ENCODE data around the gene JPH2. TPM values are rescaled to one million over a fixed set of nuclear protein-coding genes. Genes with fewer than 3 reads are reported as not detected.

The JPH2 gene
- total and polyA plus RNA-seq, 2 donors from 2014 or later: 2.5 to 11.4 TPM

DNA sequence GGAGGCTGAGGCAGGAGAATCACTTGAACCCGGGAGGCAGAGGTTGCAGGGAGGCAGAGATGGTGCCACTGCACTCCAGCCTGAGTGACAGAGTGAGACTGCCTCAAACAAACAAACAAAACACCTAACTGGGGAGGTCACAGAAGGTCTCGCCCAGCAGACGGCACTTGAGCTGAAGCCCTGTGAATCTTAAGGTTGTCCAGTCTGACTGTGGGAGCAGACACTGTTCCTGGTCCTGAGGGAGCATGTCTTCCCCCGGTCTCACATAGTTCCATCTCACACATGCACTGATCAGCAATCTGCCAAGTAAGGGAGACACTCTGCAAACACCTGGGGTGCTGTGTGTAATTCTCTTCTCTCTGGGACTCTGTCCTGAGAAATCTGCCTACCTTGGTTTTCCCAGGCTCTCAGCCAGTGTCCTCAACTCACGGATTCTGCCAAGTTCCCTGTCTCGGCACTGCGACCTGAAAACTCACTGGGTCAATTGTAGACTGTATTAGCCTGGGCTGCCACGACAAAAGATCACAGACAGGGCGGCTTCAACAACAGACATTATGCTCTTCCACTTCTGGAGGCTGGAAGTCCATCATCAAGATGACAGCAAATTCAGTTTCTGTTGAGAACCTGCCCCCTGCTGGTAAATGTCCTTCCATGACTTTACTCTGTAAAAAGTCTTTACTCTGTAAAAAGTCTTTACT, 94.3 kb downstream of the JPH2 start:
- TF ChIP-seq CTCF (IDR thresholded peaks at IDR 0.05; ENCODE audit: borderline replicate concordance, extremely low read depth, insufficient read depth): peak; percentile 17
- no peak overlapping the region for H3K4me3 ChIP-seq (ENCODE audit: low read length in 3 of 3)
- peaks cover 0 to 2% (median 0%) of the 10 kb centered on the region in 3 donors for H3K4me1 ChIP-seq (ENCODE audit: control insufficient read depth in 2 of 3, insufficient read depth in 2 of 3, low read depth in 1 of 3, low read length in 3 of 3)
- H3K27ac ChIP-seq (ENCODE audit: low read depth in 2 of 2, low read length in 2 of 2): no peak overlapping the region
- FAIRE-seq (no peak), DNase-seq (peak in 2 of 5 donors; percentile 35 to 39)
- H3K27me3 ChIP-seq (ENCODE audit: control insufficient read depth, insufficient read depth, low read length): no peaks in the 10 kb centered on the region
- H3K9me3 ChIP-seq (ENCODE audit: control insufficient read depth in 2 of 3, insufficient read depth in 1 of 3, low read length in 3 of 3): no peaks in the 10 kb centered on the region
- H3K9ac ChIP-seq (ENCODE audit: low read length in 3 of 3): no peak overlapping the region
- H3K36me3 ChIP-seq (ENCODE audit: control insufficient read depth in 2 of 3, insufficient read depth in 3 of 3, low read length in 3 of 3): no peaks in the 10 kb centered on the region
- intact Hi-C loops (cut with DNase I): no loop called here

DNA sequence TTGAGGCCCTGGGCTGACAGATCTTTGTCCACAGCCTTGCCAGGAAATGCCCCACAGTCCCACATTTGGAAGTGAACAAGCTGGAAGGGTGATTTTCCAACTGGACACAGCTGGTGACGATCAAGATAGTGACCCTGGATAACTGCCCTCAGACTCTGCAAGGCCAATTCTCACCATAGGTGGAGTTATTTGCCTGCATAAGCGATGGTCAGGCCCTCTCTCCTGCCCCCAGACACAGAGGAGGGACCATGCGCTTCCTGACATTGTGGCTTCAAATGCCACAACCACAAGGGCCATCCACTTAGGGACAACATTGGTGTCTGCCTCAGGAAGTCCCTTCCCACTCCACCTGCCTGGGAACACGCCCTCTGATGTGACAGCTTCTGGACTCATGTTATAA, 96.0 kb downstream of the JPH2 start:
- Histone ChIP-seq H3K9me3 (ENCODE audit: control insufficient read depth in 2 of 3, insufficient read depth in 1 of 3, low read length in 3 of 3) (no peaks in the 10 kb centered on the region), H3K36me3 (ENCODE audit: control insufficient read depth in 2 of 3, insufficient read depth in 3 of 3, low read length in 3 of 3) (no peaks in the 10 kb centered on the region), H3K4me1 (ENCODE audit: control insufficient read depth in 2 of 3, insufficient read depth in 2 of 3, low read depth in 1 of 3, low read length in 3 of 3) (peaks cover 0 to 2% (median 0%) of the 10 kb centered on the region in 3 donors), H3K9ac (ENCODE audit: low read length in 3 of 3) (no peak overlapping the region), H3K27me3 (ENCODE audit: control insufficient read depth, insufficient read depth, low read length) (no peaks in the 10 kb centered on the region), H3K27ac (ENCODE audit: low read depth in 2 of 2, low read length in 2 of 2) (no peak overlapping the region), H3K4me3 (ENCODE audit: low read length in 3 of 3) (no peak overlapping the region)
- DNase-seq (peak in 1 of 5 donors; percentile 40), FAIRE-seq (no peak)
- intact Hi-C loops (cut with DNase I): no loop called here
- TF ChIP-seq CTCF (IDR thresholded peaks at IDR 0.05; ENCODE audit: borderline replicate concordance, extremely low read depth, insufficient read depth): no peak

DNA sequence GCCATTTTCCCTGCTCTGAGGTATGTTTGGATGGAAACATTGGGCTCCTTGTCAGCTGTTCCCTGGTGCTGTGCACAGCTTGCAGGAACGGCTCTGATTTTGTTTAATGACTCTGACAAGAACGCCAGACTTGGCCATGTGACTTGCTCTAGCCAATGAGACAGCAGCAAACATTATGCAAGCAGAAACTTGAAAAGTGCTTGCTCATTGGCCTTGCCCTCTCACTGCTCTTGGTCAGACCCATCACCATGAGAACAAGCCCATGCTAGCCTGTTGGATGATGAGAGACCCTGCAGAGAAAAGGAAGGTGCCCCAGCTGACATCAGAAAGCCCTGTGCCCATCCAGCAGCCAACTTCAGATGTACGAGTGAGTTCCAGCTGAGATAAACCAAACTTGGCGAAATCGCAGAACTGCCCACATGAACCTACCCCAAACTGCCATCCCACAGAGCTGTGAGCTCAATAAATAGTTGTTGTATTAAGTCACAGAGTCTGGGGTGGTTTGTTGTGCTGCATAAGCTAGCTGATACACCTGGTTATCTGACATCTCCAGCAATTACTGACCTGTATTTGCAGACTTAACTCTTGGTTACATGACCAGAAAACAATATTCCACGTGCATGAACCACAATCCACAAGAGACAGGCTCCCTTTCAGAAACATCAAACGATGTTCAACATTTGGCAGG, 96.9 kb downstream of the JPH2 start:
- H3K27ac ChIP-seq (ENCODE audit: low read depth in 2 of 2, low read length in 2 of 2): no peak overlapping the region
- DNase-seq (no peak), FAIRE-seq (no peak)
- H3K36me3 ChIP-seq (ENCODE audit: control insufficient read depth in 2 of 3, insufficient read depth in 3 of 3, low read length in 3 of 3): no peaks in the 10 kb centered on the region
- H3K9ac ChIP-seq (ENCODE audit: low read length in 3 of 3): no peak overlapping the region
- intact Hi-C loops (cut with DNase I): no loop called here
- H3K9me3 ChIP-seq (ENCODE audit: control insufficient read depth in 2 of 3, insufficient read depth in 1 of 3, low read length in 3 of 3): no peaks in the 10 kb centered on the region
- H3K27me3 ChIP-seq (ENCODE audit: control insufficient read depth, insufficient read depth, low read length): no peaks in the 10 kb centered on the region
- no peak overlapping the region for H3K4me3 ChIP-seq (ENCODE audit: low read length in 3 of 3)
- no peak for TF ChIP-seq CTCF (IDR thresholded peaks at IDR 0.05; ENCODE audit: borderline replicate concordance, extremely low read depth, insufficient read depth)
- H3K4me1 ChIP-seq (ENCODE audit: control insufficient read depth in 2 of 3, insufficient read depth in 2 of 3, low read depth in 1 of 3, low read length in 3 of 3): peaks cover 0 to 2% (median 0%) of the 10 kb centered on the region in 3 donors

All from kidney (tissue), 14 donors.